Measurements from ENCODE around the gene ETS1.
A peak's percentile ranks its signal among the peaks of the same experiment; 100 is the strongest.

Gene ETS1

DNA sequence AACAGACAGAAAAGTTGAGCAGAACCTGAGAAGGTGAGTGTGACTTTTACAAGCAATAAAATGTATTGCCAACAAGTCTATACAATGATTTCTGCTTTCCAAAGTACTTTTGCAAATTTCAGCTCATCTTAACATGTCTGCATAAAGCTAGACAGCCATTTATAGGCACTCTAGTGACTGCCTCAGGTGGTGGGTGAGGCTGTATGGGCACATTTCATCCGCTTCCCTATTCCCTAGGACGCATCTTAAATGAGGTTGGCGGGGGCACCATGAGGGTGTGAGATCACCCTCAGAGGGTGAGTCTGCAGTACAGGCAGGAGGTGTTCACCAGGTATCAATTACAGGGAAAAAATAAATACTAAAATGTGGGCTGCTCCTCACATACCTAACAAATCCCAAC lies 110.1 kb downstream of the ETS1 start:
- no peak overlapping the region for H3K27ac ChIP-seq
- DNase-seq (ENCODE audit: low spot score): no peak
- ChIA-PET POLR2A (ENCODE audit: low non-redundant PET) (no interaction called here), CTCF (no interaction called here)
- TF ChIP-seq, protein P1, sequence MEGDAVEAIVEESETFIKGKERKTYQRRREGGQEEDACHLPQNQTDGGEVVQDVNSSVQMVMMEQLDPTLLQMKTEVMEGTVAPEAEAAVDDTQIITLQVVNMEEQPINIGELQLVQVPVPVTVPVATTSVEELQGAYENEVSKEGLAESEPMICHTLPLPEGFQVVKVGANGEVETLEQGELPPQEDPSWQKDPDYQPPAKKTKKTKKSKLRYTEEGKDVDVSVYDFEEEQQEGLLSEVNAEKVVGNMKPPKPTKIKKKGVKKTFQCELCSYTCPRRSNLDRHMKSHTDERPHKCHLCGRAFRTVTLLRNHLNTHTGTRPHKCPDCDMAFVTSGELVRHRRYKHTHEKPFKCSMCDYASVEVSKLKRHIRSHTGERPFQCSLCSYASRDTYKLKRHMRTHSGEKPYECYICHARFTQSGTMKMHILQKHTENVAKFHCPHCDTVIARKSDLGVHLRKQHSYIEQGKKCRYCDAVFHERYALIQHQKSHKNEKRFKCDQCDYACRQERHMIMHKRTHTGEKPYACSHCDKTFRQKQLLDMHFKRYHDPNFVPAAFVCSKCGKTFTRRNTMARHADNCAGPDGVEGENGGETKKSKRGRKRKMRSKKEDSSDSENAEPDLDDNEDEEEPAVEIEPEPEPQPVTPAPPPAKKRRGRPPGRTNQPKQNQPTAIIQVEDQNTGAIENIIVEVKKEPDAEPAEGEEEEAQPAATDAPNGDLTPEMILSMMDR (conservative IDR thresholded peaks at IDR 0.05; ENCODE audit: low read depth): no peak

DNA sequence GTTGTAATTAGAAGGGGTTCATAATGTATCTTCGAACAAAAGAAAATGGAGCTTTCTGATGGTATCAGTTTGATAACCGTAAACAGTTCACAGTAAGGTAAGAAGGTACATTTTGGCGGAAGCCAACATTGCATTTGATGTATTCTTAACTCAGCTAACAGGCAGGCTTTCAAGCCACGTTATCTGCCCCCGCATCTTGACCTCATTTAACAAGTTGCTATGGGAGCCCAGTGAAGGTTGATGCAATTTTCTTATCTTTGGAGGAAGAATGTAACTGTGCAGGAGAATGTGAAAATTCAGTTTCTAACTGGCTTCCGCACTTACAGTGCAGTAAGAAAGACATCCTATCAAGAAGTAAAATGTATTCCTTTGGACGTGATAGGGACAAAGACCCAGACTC lies 110.6 kb downstream of the ETS1 start:
- TF ChIP-seq, protein P1 (conservative IDR thresholded peaks at IDR 0.05; ENCODE audit: low read depth): no peak
- DNase-seq (ENCODE audit: low spot score): no peak
- CTCF ChIA-PET: no interaction called here
- POLR2A ChIA-PET (ENCODE audit: low non-redundant PET): no interaction called here
- no peak overlapping the region for H3K27ac ChIP-seq

DNA sequence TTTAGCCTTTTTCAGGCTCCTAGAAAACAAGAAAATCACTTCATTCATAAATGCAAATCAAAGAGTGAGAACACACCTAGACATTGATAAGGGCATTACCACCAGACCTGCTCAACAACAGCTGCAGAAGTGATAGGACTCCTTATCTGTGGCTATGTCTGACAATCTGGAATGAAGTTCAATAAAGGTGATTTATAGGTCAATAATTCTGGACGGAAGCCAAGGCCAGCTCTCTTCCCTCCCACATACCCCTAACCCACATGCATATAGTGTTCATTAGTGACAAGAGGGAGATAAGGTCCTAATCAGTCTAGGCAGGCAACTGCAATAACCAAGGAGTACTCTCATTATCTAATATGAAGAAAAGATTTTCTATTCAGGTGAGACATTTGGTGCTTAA lies 111.3 kb downstream of the ETS1 start:
- TF ChIP-seq, protein P1 (conservative IDR thresholded peaks at IDR 0.05; ENCODE audit: low read depth): no peak
- CTCF ChIA-PET: no interaction called here
- POLR2A ChIA-PET (ENCODE audit: low non-redundant PET): no interaction called here
- DNase-seq (ENCODE audit: low spot score): no peak
- no peak overlapping the region for H3K27ac ChIP-seq

- no peak for DNase-seq (ENCODE audit: low spot score)
- TF ChIP-seq, protein P1 (conservative IDR thresholded peaks at IDR 0.05; ENCODE audit: low read depth): no peak
- peak overlapping the region; percentile 15; the same call in 1 of the 2 replicates for H3K27ac ChIP-seq
- ChIA-PET CTCF (no interaction called here), POLR2A (ENCODE audit: low non-redundant PET) (no interaction called here)
Observed at GRCh38 chr11:128474036-128474874, 113.1 kb downstream of the ETS1 start.

- no peak for DNase-seq (ENCODE audit: low spot score)
- TF ChIP-seq, protein P1 (conservative IDR thresholded peaks at IDR 0.05; ENCODE audit: low read depth): no peak
- H3K27ac ChIP-seq: peak overlapping the region; percentile 26; the same call in 1 of the 2 replicates
- CTCF ChIA-PET: no interaction called here
- POLR2A ChIA-PET (ENCODE audit: low non-redundant PET): no interaction called here
Observed at GRCh38 chr11:128473636-128474035, 113.7 kb downstream of the ETS1 start.

- H3K27ac ChIP-seq: peak overlapping the region; percentile 29; the same call in 1 of the 2 replicates
- CTCF ChIA-PET: no interaction called here
- POLR2A ChIA-PET (ENCODE audit: low non-redundant PET): no interaction called here
- DNase-seq (ENCODE audit: low spot score): no peak
- TF ChIP-seq, protein P1 (conservative IDR thresholded peaks at IDR 0.05; ENCODE audit: low read depth): no peak
Observed at GRCh38 chr11:128472128-128473089, 114.9 kb downstream of the ETS1 start.
